Tibial artery (tissue), 4 donors: ENCODE measurements around the gene SYCP1.
"Not testable (repeated sequence)": the region's sequence is repeated elsewhere in the genome, so short reads cannot be mapped to it uniquely, and the experiment has no call there.

Source experiments
- DNase-seq, 2 donors: peaks; one replicate each; pipeline ENCODE4 v3.0.0-alpha.2; 2019
- H3K27ac ChIP-seq, 2 donors: fragments of 200-600 bp; sonication (generic) in 1 of 2; 1 replicate in 1 of 2; 2 replicates in 1 of 2; pipeline ENCODE4 v1.5.1; 2018 to 2019; ENCODE audit warnings: mild to moderate bottlenecking in 1 of 2
- H3K27me3 ChIP-seq, 2 donors: fragments of 200-600 bp; sonication (generic) in 1 of 2; one replicate each; pipeline versions ENCODE4 v1.5.1 to v1.6.0; 2016 to 2019
- H3K36me3 ChIP-seq, 3 donors: fragments of 200-600 bp; sonication (generic) in 2 of 3; one replicate each; pipeline ENCODE4 v1.5.1; 2016 to 2019; ENCODE audit warnings: mild to moderate bottlenecking in 2 of 3
- H3K4me1 ChIP-seq, 4 donors: fragments of 200-600 bp; sonication (generic) in 2 of 4; 1 replicate in 3 of 4; 2 replicates in 1 of 4; pipeline ENCODE4 v1.5.1; 2016 to 2019
- H3K4me3 ChIP-seq, 2 donors: fragments of 200-600 bp; sonication (generic) in 1 of 2; 1 replicate in 1 of 2; 2 replicates in 1 of 2; pipeline ENCODE4 v1.5.1; 2018 to 2019; ENCODE audit warnings: mild to moderate bottlenecking in 2 of 2
- H3K9me3 ChIP-seq, 3 donors: fragments of 200-600 bp; sonication (generic) in 1 of 3; one replicate each; pipeline ENCODE4 v1.5.1; 2016 to 2019
- CTCF ChIP-seq, 2 experiments: fragments of 200-600 bp in 1 of 2; fragments of 450-650 bp in 1 of 2; IDR thresholded peaks; one replicate each; pipeline ENCODE4 v1.5.1; 2017 to 2019; ENCODE audit warnings: antibody characterized with exemption in 2 of 2, mild to moderate bottlenecking in 1 of 2, moderate library complexity in 1 of 2
- intact Hi-C: fragments of 100-400 bp; cut with DNase I; formaldehyde crosslinking; loops from one replicate; pipeline ENCODE4 v1.15.0; 2023; ENCODE audit warnings: low total_unique reads

The SYCP1 gene

GRCh38 chr1:114854693-114855320, at the start of gene SYCP1:
Gene SYCP1 (plus strand): TSS chr1:114854863. CDS start chr1:114855465, 602 bp downstream.
- Histone ChIP-seq H3K27me3 (peaks cover 0 to 16% of the 10 kb centered on the region in 2 donors), H3K36me3 (no peaks in the 10 kb centered on the region), H3K27ac (no peak within 1 kb of the TSS), H3K9me3 (no peaks in the 10 kb centered on the region), H3K4me1 (peaks cover 0 to 3% (median 0%) of the 10 kb centered on the region in 4 donors), H3K4me3 (peak within 1 kb of the TSS in 1 of 2 donors; percentile 20)
- intact Hi-C loops: no loop called here
- DNase-seq: no peak
- no peak for TF ChIP-seq CTCF (IDR thresholded peaks at IDR 0.05)

- Histone ChIP-seq H3K9me3 (no peaks in the 10 kb centered on the region), H3K4me1 (no peaks in the 10 kb centered on the region), H3K36me3 (no peaks in the 10 kb centered on the region), H3K27me3 (no peaks in the 10 kb centered on the region), H3K27ac (no peak overlapping the region), H3K4me3 (no peak overlapping the region)
- DNase-seq: no peak
- TF ChIP-seq CTCF (IDR thresholded peaks at IDR 0.05): no peak
- intact Hi-C loops: no loop called here
These were observed 34.8 kb upstream of the SYCP1 start for GRCh38 chr1:114819869-114820268.

- H3K4me3 ChIP-seq: no peak overlapping the region
- H3K4me1 ChIP-seq: no peaks in the 10 kb centered on the region
- H3K36me3 ChIP-seq: no peaks in the 10 kb centered on the region
- H3K27me3 ChIP-seq: no peaks in the 10 kb centered on the region
- TF ChIP-seq CTCF (IDR thresholded peaks at IDR 0.05): no peak
- H3K27ac ChIP-seq: no peak overlapping the region
- intact Hi-C loops: no loop called here
- no peak for DNase-seq
- H3K9me3 ChIP-seq: no peaks in the 10 kb centered on the region
These were observed 34.3 kb upstream of the SYCP1 start for GRCh38 chr1:114820392-114820791.

GRCh38 chr1:114821978-114822377, 32.7 kb upstream of the SYCP1 start:
- DNase-seq: no peak
- no peak for TF ChIP-seq CTCF (IDR thresholded peaks at IDR 0.05)
- H3K9me3 ChIP-seq: no peaks in the 10 kb centered on the region
- intact Hi-C loops: no loop called here
- H3K27ac ChIP-seq: no peak overlapping the region
- no peaks in the 10 kb centered on the region for H3K36me3 ChIP-seq
- no peaks in the 10 kb centered on the region for H3K27me3 ChIP-seq
- no peak overlapping the region for H3K4me3 ChIP-seq
- H3K4me1 ChIP-seq: no peaks in the 10 kb centered on the region

GRCh38 chr1:114828251-114828650, 26.4 kb upstream of the SYCP1 start:
- Histone ChIP-seq H3K4me3 (no peak overlapping the region), H3K27ac (no peak overlapping the region), H3K27me3 (no peaks in the 10 kb centered on the region), H3K9me3 (no peaks in the 10 kb centered on the region), H3K4me1 (no peaks in the 10 kb centered on the region), H3K36me3 (no peaks in the 10 kb centered on the region)
- no peak for TF ChIP-seq CTCF (IDR thresholded peaks at IDR 0.05)
- intact Hi-C loops: no loop called here
- DNase-seq: no peak

GRCh38 chr1:114830075-114830474, 24.6 kb upstream of the SYCP1 start:
- H3K27me3 ChIP-seq, H3K4me3 ChIP-seq, H3K9me3 ChIP-seq, intact Hi-C loops, H3K27ac ChIP-seq, H3K4me1 ChIP-seq, H3K36me3 ChIP-seq, DNase-seq: not testable (repeated sequence)
